ENCODE measurements around the gene SIDT2. TPM values are rescaled to one million over a fixed set of nuclear protein-coding genes. Genes with fewer than 3 reads are reported as not detected.

Gene SIDT2
- total RNA-seq, 1 experiment from 2014 or later, result 27.6 TPM

DNA sequence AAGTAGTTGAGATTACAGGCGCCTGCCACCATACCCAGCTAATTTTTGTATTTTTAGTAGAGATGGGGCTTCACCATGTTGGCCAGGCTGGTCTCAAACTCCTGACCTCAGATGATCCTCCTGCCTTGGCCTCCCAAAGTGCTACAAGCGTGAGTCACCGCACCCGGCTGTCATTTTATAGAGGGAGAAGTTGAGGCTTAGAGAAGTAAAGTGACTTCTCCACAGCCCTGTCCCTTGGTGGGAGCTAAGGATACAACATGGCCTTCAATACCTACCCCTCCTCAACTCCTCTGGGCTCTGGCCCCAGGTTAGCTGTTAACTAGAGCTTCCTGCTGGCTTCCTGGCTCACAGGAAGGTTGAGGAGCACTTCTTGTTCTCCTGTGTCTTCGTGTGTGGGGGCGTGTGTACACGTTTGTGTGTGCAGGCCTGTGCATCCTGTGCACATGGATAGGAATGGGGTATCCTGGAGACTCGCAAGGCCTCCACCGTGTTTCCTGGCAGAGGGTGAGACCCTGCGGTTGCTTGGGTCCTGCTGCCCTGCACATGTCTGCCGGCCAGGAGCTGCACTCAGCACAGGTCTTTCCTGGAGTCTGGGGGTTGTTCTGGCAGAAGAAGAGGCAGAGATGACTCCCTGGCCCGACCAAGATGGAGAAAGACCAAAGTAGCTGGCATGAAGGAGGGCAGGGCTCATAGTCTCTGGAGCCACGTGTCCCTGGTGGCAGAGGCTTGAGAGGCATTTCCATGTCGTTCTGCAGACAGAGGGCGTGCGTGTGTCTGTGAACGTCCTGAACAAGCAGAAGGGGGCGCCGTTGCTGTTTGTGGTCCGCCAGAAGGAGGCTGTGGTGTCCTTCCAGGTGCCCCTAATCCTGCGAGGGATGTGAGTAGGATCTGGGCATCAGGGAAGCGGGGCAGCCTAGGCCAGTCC, 2.4 kb downstream of the SIDT2 start:
- POLR2A ChIA-PET, result no interaction called here
- peaks cover 26% of the 10 kb centered on the region for H3K4me1 Mint-ChIP-seq
- peak overlapping the region; percentile 57 for H3K4me3 Mint-ChIP-seq
- peaks cover 6% of the 10 kb centered on the region for H3K27me3 Mint-ChIP-seq (ENCODE audit: low read depth)
- H3K27ac Mint-ChIP-seq, result peak overlapping the region; percentile 70; the same call in 1 of the 2 replicates
- CTCF ChIA-PET, result interaction anchor here (0.5 to 5.6 kb wide), 24 partner anchors 8 to 659 kb away, joined by 3 to 68 read pairs (median 6); partner anchors contain the start of genes APOA5, BACE1, CEP164 and PAFAH1B2
- H3K36me3 Mint-ChIP-seq, result peaks cover 7% of the 10 kb centered on the region; the same call in 1 of the 2 replicates
- peak; percentile 62 for ATAC-seq
- no peaks in the 10 kb centered on the region for H3K9me3 Mint-ChIP-seq
- DNase-seq (ENCODE audit: low spot score), result peak; percentile 91
- peak; percentile 64; the same call in 1 of the 2 replicates for TF ChIP-seq ZNF121 (CRISPR knock-in tag; IDR thresholded peaks at IDR 0.05)
- TF ChIP-seq, protein P1, sequence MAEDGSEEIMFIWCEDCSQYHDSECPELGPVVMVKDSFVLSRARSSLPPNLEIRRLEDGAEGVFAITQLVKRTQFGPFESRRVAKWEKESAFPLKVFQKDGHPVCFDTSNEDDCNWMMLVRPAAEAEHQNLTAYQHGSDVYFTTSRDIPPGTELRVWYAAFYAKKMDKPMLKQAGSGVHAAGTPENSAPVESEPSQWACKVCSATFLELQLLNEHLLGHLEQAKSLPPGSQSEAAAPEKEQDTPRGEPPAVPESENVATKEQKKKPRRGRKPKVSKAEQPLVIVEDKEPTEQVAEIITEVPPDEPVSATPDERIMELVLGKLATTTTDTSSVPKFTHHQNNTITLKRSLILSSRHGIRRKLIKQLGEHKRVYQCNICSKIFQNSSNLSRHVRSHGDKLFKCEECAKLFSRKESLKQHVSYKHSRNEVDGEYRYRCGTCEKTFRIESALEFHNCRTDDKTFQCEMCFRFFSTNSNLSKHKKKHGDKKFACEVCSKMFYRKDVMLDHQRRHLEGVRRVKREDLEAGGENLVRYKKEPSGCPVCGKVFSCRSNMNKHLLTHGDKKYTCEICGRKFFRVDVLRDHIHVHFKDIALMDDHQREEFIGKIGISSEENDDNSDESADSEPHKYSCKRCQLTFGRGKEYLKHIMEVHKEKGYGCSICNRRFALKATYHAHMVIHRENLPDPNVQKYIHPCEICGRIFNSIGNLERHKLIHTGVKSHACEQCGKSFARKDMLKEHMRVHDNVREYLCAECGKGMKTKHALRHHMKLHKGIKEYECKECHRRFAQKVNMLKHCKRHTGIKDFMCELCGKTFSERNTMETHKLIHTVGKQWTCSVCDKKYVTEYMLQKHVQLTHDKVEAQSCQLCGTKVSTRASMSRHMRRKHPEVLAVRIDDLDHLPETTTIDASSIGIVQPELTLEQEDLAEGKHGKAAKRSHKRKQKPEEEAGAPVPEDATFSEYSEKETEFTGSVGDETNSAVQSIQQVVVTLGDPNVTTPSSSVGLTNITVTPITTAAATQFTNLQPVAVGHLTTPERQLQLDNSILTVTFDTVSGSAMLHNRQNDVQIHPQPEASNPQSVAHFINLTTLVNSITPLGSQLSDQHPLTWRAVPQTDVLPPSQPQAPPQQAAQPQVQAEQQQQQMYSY (CRISPR knock-in tag; IDR thresholded peaks at IDR 0.05), result no peak
- TF ChIP-seq ZNF138 (CRISPR knock-in tag; conservative IDR thresholded peaks at IDR 0.05), result no peak
- peak; percentile 85 for TF ChIP-seq USF2 (CRISPR knock-in tag; IDR thresholded peaks at IDR 0.05)
- TF ChIP-seq ZBTB43 (CRISPR knock-in tag; IDR thresholded peaks at IDR 0.05), result no peak
- TF ChIP-seq, protein P2, sequence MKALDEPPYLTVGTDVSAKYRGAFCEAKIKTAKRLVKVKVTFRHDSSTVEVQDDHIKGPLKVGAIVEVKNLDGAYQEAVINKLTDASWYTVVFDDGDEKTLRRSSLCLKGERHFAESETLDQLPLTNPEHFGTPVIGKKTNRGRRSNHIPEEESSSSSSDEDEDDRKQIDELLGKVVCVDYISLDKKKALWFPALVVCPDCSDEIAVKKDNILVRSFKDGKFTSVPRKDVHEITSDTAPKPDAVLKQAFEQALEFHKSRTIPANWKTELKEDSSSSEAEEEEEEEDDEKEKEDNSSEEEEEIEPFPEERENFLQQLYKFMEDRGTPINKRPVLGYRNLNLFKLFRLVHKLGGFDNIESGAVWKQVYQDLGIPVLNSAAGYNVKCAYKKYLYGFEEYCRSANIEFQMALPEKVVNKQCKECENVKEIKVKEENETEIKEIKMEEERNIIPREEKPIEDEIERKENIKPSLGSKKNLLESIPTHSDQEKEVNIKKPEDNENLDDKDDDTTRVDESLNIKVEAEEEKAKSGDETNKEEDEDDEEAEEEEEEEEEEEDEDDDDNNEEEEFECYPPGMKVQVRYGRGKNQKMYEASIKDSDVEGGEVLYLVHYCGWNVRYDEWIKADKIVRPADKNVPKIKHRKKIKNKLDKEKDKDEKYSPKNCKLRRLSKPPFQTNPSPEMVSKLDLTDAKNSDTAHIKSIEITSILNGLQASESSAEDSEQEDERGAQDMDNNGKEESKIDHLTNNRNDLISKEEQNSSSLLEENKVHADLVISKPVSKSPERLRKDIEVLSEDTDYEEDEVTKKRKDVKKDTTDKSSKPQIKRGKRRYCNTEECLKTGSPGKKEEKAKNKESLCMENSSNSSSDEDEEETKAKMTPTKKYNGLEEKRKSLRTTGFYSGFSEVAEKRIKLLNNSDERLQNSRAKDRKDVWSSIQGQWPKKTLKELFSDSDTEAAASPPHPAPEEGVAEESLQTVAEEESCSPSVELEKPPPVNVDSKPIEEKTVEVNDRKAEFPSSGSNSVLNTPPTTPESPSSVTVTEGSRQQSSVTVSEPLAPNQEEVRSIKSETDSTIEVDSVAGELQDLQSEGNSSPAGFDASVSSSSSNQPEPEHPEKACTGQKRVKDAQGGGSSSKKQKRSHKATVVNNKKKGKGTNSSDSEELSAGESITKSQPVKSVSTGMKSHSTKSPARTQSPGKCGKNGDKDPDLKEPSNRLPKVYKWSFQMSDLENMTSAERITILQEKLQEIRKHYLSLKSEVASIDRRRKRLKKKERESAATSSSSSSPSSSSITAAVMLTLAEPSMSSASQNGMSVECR (CRISPR knock-in tag; IDR thresholded peaks at IDR 0.05; ENCODE audit: borderline replicate concordance), result no peak
- TF ChIP-seq ZNF416 (CRISPR knock-in tag; IDR thresholded peaks at IDR 0.05), result no peak
- TF ChIP-seq OVOL2 (CRISPR knock-in tag; IDR thresholded peaks at IDR 0.05; ENCODE audit: borderline replicate concordance), result no peak
- no peak for TF ChIP-seq NR2C2 (CRISPR knock-in tag; IDR thresholded peaks at IDR 0.05)
- TF ChIP-seq SMAD4 (CRISPR knock-in tag; IDR thresholded peaks at IDR 0.05), result no peak
- peak; percentile 77 for TF ChIP-seq CTCF (IDR thresholded peaks at IDR 0.05)
- TF ChIP-seq ZNF423 (CRISPR knock-in tag; IDR thresholded peaks at IDR 0.05), result no peak
- TF ChIP-seq, protein P3, sequence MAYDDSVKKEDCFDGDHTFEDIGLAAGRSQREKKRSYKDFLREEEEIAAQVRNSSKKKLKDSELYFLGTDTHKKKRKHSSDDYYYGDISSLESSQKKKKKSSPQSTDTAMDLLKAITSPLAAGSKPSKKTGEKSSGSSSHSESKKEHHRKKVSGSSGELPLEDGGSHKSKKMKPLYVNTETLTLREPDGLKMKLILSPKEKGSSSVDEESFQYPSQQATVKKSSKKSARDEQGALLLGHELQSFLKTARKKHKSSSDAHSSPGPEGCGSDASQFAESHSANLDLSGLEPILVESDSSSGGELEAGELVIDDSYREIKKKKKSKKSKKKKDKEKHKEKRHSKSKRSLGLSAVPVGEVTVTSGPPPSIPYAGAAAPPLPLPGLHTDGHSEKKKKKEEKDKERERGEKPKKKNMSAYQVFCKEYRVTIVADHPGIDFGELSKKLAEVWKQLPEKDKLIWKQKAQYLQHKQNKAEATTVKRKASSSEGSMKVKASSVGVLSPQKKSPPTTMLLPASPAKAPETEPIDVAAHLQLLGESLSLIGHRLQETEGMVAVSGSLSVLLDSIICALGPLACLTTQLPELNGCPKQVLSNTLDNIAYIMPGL (CRISPR knock-in tag; IDR thresholded peaks at IDR 0.05), result peak; percentile 77
- no peak for TF ChIP-seq ZNF219 (CRISPR knock-in tag; IDR thresholded peaks at IDR 0.05; ENCODE audit: borderline replicate concordance)
- TF ChIP-seq GABPB1 (CRISPR knock-in tag; IDR thresholded peaks at IDR 0.05), result no peak
- no peak for TF ChIP-seq PRRX2 (CRISPR knock-in tag; IDR thresholded peaks at IDR 0.05)
- TF ChIP-seq, protein P4, sequence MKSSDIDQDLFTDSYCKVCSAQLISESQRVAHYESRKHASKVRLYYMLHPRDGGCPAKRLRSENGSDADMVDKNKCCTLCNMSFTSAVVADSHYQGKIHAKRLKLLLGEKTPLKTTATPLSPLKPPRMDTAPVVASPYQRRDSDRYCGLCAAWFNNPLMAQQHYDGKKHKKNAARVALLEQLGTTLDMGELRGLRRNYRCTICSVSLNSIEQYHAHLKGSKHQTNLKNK (CRISPR knock-in tag; IDR thresholded peaks at IDR 0.05), result no peak
- TF ChIP-seq SMAD3 (CRISPR knock-in tag; IDR thresholded peaks at IDR 0.05; ENCODE audit: borderline replicate concordance), result no peak
- TF ChIP-seq FOXK1 (CRISPR knock-in tag; IDR thresholded peaks at IDR 0.05), result 0 out of 2 replicates have a peak, but pooled peaks have one; percentile 22
- no peak for TF ChIP-seq NFATC4 (CRISPR knock-in tag; IDR thresholded peaks at IDR 0.05)
- no peak for TF ChIP-seq MXD4 (CRISPR knock-in tag; IDR thresholded peaks at IDR 0.05; ENCODE audit: borderline replicate concordance)
- TF ChIP-seq MAX (CRISPR knock-in tag; IDR thresholded peaks at IDR 0.05), result peak; percentile 91

All from WTC11 (cell line).